Upper lobe of left lung (tissue), 4 donors: ENCODE data around the gene PGLYRP4.

Experiments
- POLR2A ChIP-seq, 4 donors: fragments of 450-650 bp; IDR thresholded peaks; one replicate each; pipeline ENCODE4 v1.5.1; 2016 to 2017; ENCODE audit warnings: antibody characterized with exemption in 4 of 4, mild to moderate bottlenecking in 2 of 4
- TF ChIP-seq, protein P1 (sequence below), 6 experiments: fragments of 450-650 bp in 4 of 6; fragments of 200-600 bp in 2 of 6; sonication (generic) in 2 of 6; IDR thresholded peaks; one replicate each; pipeline ENCODE4 v1.5.1; 2016 to 2019; ENCODE audit warnings: antibody characterized with exemption in 6 of 6

DNA sequence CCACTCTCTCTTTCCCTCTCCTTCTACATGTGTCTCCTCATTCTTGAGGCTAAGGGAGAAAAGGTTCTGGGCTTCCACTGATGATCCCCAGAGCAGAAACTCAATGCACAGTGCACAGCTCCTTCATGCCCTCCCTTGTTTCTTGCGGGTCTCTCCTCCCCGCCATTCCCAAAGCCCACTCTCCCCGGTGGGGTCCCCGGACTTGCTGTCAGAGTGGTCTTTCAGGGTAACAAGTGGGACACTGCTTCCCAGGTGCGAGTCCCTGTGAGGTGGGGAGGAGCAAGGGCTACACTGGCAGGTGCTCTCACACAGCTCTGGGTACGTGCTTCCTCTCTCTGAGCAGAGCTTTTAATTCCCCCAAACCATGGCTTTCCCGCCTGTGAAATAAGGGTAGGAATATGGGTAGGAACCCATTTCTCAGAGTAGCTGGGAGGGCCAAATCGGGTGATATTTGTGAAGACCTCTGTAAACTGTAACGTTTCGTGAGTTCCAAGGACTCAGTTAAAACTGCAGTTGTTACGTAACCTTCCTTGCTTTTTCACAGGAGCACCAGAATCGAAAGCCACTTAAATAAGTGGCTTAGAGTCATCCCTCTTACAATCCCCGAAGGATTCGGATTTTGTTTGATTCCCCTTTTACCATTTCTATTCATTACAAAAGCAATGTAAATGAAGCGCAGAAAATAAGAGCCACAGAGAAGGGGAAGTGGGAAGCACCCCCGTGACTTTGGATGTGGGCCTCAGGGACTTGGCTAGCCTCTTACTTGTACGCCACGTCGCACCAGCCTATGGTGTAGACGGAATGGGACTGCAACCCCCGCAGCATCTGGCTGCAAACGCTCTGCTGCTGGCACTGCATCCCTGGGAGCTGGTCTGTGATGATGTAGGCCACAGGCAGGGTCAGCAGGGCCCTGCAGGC lies 42.1 kb downstream of the PGLYRP4 start:
- TF ChIP-seq, protein P1, sequence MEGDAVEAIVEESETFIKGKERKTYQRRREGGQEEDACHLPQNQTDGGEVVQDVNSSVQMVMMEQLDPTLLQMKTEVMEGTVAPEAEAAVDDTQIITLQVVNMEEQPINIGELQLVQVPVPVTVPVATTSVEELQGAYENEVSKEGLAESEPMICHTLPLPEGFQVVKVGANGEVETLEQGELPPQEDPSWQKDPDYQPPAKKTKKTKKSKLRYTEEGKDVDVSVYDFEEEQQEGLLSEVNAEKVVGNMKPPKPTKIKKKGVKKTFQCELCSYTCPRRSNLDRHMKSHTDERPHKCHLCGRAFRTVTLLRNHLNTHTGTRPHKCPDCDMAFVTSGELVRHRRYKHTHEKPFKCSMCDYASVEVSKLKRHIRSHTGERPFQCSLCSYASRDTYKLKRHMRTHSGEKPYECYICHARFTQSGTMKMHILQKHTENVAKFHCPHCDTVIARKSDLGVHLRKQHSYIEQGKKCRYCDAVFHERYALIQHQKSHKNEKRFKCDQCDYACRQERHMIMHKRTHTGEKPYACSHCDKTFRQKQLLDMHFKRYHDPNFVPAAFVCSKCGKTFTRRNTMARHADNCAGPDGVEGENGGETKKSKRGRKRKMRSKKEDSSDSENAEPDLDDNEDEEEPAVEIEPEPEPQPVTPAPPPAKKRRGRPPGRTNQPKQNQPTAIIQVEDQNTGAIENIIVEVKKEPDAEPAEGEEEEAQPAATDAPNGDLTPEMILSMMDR (IDR thresholded peaks at IDR 0.05): no peak
- TF ChIP-seq POLR2A (IDR thresholded peaks at IDR 0.05): no peak
